Measurements from ENCODE around the gene TKFC. TPM values are rescaled to one million over a fixed set of nuclear protein-coding genes. Genes with fewer than 3 reads are reported as not detected.
A peak's percentile ranks its signal among the peaks of the same experiment; 100 is the strongest.

The TKFC gene
- total and polyA plus RNA-seq, 9 of the 15 experiments (the other 6 are each of a cell fraction or from before 2014, with no cell fraction given): 2.0 to 61.7 (median 28.5) TPM

DNA sequence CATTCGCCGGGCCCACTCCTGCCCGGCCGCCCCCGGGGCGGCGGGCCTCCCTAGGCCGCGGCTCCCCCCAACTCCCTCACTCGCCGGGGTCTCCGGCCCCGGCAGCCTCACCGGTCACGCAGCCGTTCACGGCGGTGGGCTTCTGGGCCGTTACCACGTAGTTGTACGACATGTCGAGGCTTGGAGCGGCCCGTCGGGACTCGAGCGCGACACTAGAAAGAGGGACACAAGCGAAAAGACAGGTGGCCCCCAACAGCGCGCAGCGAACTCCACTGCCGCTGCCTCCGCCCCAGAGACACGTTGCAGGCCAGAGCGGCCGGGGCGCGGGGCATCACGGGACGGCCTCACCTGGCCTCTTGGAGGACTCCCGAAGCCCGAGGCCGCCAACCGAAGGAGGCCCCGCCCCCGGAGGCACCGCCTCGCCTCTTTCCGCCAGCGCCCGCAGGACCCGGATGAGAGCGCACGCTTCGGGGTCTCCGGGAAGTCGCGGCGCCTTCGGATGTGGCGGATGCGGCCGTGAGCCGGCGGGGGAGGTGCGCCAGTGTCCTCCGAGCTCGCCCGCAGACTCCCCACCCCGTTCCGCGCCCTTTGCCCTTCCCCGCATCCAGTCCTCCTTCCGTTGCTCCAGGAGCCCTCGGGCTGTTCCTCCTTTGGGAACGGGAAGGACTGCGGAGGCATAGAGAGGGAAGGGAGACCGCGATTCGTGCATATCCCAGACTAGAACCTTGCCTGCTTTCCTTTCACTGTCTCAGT lies at the start of gene TKFC, which contains the start of gene DDB1 (continued):
- TF ChIP-seq, protein P1, sequence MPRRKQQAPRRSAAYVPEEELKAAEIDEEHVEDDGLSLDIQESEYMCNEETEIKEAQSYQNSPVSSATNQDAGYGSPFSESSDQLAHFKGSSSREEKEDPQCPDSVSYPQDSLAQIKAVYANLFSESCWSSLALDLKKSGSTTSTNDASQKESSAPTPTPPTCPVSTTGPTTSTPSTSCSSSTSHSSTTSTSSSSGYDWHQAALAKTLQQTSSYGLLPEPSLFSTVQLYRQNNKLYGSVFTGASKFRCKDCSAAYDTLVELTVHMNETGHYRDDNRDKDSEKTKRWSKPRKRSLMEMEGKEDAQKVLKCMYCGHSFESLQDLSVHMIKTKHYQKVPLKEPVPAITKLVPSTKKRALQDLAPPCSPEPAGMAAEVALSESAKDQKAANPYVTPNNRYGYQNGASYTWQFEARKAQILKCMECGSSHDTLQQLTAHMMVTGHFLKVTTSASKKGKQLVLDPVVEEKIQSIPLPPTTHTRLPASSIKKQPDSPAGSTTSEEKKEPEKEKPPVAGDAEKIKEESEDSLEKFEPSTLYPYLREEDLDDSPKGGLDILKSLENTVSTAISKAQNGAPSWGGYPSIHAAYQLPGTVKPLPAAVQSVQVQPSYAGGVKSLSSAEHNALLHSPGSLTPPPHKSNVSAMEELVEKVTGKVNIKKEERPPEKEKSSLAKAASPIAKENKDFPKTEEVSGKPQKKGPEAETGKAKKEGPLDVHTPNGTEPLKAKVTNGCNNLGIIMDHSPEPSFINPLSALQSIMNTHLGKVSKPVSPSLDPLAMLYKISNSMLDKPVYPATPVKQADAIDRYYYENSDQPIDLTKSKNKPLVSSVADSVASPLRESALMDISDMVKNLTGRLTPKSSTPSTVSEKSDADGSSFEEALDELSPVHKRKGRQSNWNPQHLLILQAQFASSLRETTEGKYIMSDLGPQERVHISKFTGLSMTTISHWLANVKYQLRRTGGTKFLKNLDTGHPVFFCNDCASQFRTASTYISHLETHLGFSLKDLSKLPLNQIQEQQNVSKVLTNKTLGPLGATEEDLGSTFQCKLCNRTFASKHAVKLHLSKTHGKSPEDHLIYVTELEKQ (CRISPR knock-in tag; IDR thresholded peaks at IDR 0.05): no peak
- TF ChIP-seq, protein P2, sequence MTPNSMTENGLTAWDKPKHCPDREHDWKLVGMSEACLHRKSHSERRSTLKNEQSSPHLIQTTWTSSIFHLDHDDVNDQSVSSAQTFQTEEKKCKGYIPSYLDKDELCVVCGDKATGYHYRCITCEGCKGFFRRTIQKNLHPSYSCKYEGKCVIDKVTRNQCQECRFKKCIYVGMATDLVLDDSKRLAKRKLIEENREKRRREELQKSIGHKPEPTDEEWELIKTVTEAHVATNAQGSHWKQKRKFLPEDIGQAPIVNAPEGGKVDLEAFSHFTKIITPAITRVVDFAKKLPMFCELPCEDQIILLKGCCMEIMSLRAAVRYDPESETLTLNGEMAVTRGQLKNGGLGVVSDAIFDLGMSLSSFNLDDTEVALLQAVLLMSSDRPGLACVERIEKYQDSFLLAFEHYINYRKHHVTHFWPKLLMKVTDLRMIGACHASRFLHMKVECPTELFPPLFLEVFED (CRISPR knock-in tag; conservative IDR thresholded peaks at IDR 0.05): no peak
- peak; percentile 62; the same call in 1 of the 2 replicates for TF ChIP-seq EGR1 (conservative IDR thresholded peaks at IDR 0.05)
- peak; percentile 53 to 92; a peak in 3 of 4 replicates for TF ChIP-seq SIN3A (IDR thresholded peaks at IDR 0.05; ENCODE audit: borderline replicate concordance in 2 of 2, control insufficient read depth in 1 of 2, low read depth in 2 of 2, low read length in 2 of 2)
- TF ChIP-seq, protein P3, sequence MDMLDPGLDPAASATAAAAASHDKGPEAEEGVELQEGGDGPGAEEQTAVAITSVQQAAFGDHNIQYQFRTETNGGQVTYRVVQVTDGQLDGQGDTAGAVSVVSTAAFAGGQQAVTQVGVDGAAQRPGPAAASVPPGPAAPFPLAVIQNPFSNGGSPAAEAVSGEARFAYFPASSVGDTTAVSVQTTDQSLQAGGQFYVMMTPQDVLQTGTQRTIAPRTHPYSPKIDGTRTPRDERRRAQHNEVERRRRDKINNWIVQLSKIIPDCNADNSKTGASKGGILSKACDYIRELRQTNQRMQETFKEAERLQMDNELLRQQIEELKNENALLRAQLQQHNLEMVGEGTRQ (CRISPR knock-in tag; IDR thresholded peaks at IDR 0.05): no peak
- TF ChIP-seq ZNF217 (CRISPR knock-in tag; IDR thresholded peaks at IDR 0.05): no peak
- no peak for TF ChIP-seq ETS2 (tag; IDR thresholded peaks at IDR 0.05; ENCODE audit: borderline replicate concordance, poor library complexity, severe bottlenecking)
- TF ChIP-seq, protein P4, sequence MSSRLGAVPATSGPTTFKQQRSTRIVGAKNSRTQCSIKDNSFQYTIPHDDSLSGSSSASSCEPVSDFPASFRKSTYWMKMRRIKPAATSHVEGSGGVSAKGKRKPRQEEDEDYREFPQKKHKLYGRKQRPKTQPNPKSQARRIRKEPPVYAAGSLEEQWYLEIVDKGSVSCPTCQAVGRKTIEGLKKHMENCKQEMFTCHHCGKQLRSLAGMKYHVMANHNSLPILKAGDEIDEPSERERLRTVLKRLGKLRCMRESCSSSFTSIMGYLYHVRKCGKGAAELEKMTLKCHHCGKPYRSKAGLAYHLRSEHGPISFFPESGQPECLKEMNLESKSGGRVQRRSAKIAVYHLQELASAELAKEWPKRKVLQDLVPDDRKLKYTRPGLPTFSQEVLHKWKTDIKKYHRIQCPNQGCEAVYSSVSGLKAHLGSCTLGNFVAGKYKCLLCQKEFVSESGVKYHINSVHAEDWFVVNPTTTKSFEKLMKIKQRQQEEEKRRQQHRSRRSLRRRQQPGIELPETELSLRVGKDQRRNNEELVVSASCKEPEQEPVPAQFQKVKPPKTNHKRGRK (tag; IDR thresholded peaks at IDR 0.05): no peak
- TF ChIP-seq NFRKB (IDR thresholded peaks at IDR 0.05; ENCODE audit: low read depth): 0 out of 2 replicates have a peak, but pooled peaks have one; percentile 54
- TF ChIP-seq CREM (IDR thresholded peaks at IDR 0.05; ENCODE audit: low read depth): peak; percentile 82; the same call in 1 of the 2 replicates
- TF ChIP-seq, protein P5, sequence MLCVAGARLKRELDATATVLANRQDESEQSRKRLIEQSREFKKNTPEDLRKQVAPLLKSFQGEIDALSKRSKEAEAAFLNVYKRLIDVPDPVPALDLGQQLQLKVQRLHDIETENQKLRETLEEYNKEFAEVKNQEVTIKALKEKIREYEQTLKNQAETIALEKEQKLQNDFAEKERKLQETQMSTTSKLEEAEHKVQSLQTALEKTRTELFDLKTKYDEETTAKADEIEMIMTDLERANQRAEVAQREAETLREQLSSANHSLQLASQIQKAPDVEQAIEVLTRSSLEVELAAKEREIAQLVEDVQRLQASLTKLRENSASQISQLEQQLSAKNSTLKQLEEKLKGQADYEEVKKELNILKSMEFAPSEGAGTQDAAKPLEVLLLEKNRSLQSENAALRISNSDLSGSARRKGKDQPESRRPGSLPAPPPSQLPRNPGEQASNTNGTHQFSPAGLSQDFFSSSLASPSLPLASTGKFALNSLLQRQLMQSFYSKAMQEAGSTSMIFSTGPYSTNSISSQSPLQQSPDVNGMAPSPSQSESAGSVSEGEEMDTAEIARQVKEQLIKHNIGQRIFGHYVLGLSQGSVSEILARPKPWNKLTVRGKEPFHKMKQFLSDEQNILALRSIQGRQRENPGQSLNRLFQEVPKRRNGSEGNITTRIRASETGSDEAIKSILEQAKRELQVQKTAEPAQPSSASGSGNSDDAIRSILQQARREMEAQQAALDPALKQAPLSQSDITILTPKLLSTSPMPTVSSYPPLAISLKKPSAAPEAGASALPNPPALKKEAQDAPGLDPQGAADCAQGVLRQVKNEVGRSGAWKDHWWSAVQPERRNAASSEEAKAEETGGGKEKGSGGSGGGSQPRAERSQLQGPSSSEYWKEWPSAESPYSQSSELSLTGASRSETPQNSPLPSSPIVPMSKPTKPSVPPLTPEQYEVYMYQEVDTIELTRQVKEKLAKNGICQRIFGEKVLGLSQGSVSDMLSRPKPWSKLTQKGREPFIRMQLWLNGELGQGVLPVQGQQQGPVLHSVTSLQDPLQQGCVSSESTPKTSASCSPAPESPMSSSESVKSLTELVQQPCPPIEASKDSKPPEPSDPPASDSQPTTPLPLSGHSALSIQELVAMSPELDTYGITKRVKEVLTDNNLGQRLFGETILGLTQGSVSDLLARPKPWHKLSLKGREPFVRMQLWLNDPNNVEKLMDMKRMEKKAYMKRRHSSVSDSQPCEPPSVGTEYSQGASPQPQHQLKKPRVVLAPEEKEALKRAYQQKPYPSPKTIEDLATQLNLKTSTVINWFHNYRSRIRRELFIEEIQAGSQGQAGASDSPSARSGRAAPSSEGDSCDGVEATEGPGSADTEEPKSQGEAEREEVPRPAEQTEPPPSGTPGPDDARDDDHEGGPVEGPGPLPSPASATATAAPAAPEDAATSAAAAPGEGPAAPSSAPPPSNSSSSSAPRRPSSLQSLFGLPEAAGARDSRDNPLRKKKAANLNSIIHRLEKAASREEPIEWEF (CRISPR knock-in tag; IDR thresholded peaks at IDR 0.05): no peak

All from K562 (cell line).